ENCODE data around the gene STRN.
"Not testable (repeated sequence)": the region's sequence is repeated elsewhere in the genome, so short reads cannot be mapped to it uniquely, and the experiment has no call there.

The STRN gene

GRCh38 chr2:36906277-36906676, 60.1 kb downstream of the STRN start:
- no peak for DNase-seq

- no peak for DNase-seq
Measured at GRCh38 chr2:36904636-36905035, 61.7 kb downstream of the STRN start.

GRCh38 chr2:36902385-36903120, 63.8 kb downstream of the STRN start:
- DNase-seq, result no peak

- DNase-seq, result no peak
Measured at GRCh38 chr2:36892805-36893204, 73.5 kb downstream of the STRN start.

- no peak for DNase-seq
Measured at GRCh38 chr2:36889795-36890194, 76.5 kb downstream of the STRN start.

GRCh38 chr2:36887095-36887494, 79.2 kb downstream of the STRN start:
- not testable (repeated sequence) for DNase-seq

- no peak for DNase-seq
Measured at GRCh38 chr2:36886664-36887063, 79.7 kb downstream of the STRN start.

- no peak for DNase-seq
Measured at GRCh38 chr2:36885605-36886004, 80.7 kb downstream of the STRN start.

- no peak for DNase-seq
Measured at GRCh38 chr2:36882532-36882931, 83.8 kb downstream of the STRN start.

- no peak for DNase-seq
Measured at GRCh38 chr2:36881816-36882215, 84.5 kb downstream of the STRN start.

GRCh38 chr2:36878429-36878828, 87.9 kb downstream of the STRN start:
- DNase-seq, result no peak

GRCh38 chr2:36871068-36871707, 95.1 kb downstream of the STRN start:
- DNase-seq, result no peak

- DNase-seq, result no peak
Measured at GRCh38 chr2:36869606-36870005, 96.7 kb downstream of the STRN start.

- no peak for DNase-seq
Measured at GRCh38 chr2:36861896-36862295, 104.4 kb downstream of the STRN start.

GRCh38 chr2:36859366-36859792, 107.0 kb downstream of the STRN start:
- DNase-seq, result no peak

GRCh38 chr2:36858551-36859365, 107.6 kb downstream of the STRN start:
- no peak for DNase-seq

- no peak for DNase-seq
Measured at GRCh38 chr2:36857713-36858112, 108.6 kb downstream of the STRN start.

GRCh38 chr2:36855429-36855828, 110.9 kb downstream of the STRN start:
- no peak for DNase-seq

- no peak for DNase-seq
Measured at GRCh38 chr2:36854241-36854640, 112.1 kb downstream of the STRN start.

GRCh38 chr2:36849265-36849664, 117.1 kb downstream of the STRN start:
- no peak for DNase-seq

GRCh38 chr2:36843838-36844237, 122.5 kb downstream of the STRN start:
- DNase-seq, result no peak

- DNase-seq, result no peak
Measured at GRCh38 chr2:36839976-36840617, 126.2 kb downstream of the STRN start.
